ENCODE measurements around the gene CASP9.
"Not testable (repeated sequence)": the region's sequence is repeated elsewhere in the genome, so short reads cannot be mapped to it uniquely, and the experiment has no call there.

DNA sequence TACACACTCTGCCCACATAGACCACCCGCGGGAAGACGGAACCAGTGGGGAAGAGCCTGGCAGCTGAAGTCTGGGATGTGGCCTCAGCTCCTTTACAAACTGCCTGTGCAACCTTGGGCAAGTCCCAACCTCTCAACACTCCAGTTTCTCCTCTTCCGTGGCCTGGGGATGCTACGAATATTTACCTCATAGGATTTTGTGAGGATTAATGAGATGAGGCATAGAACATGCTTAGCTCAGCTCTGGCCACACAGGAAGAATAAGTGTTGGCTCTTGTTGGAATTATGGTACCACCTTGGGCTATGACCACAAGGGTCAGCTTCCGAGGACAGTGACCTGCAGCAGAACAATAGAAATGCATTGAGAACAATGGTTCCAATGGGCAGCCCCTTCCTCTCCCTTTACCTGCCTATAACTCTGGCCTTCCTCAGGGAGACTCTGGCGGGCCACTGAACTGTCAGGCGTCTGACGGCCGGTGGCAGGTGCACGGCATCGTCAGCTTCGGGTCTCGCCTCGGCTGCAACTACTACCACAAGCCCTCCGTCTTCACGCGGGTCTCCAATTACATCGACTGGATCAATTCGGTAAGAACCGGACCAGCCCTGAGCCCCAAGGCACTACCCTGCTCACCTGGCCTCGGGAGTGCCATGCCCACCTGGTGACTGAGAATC lies 56.9 kb downstream of the CASP9 start:
- TF ChIP-seq POLR2A (IDR thresholded peaks at IDR 0.05): not testable (repeated sequence)
- TF ChIP-seq, protein P1, sequence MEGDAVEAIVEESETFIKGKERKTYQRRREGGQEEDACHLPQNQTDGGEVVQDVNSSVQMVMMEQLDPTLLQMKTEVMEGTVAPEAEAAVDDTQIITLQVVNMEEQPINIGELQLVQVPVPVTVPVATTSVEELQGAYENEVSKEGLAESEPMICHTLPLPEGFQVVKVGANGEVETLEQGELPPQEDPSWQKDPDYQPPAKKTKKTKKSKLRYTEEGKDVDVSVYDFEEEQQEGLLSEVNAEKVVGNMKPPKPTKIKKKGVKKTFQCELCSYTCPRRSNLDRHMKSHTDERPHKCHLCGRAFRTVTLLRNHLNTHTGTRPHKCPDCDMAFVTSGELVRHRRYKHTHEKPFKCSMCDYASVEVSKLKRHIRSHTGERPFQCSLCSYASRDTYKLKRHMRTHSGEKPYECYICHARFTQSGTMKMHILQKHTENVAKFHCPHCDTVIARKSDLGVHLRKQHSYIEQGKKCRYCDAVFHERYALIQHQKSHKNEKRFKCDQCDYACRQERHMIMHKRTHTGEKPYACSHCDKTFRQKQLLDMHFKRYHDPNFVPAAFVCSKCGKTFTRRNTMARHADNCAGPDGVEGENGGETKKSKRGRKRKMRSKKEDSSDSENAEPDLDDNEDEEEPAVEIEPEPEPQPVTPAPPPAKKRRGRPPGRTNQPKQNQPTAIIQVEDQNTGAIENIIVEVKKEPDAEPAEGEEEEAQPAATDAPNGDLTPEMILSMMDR (IDR thresholded peaks at IDR 0.05): not testable (repeated sequence)

All from vagina (tissue), 2 donors.